HUES64 (cell line): ENCODE measurements around the gene LTBP2.

Experiments used
- H3K27ac ChIP-seq: 2 replicates; pipeline ENCODE4 v1.7.0; 2013; ENCODE audit warnings: low read depth, low read length, inconsistent platforms
- H3K27me3 ChIP-seq: 2 replicates; pipeline ENCODE4 v1.6.1; 2013; ENCODE audit warnings: mild to moderate bottlenecking, low read length; ENCODE audit not compliant: insufficient read depth
- H3K36me3 ChIP-seq: 2 replicates; pipeline ENCODE4 v1.6.1; 2013; ENCODE audit warnings: mild to moderate bottlenecking, low read length; ENCODE audit not compliant: insufficient read depth
- H3K4me1 ChIP-seq: 2 replicates; pipeline ENCODE4 v1.6.1; 2013; ENCODE audit warnings: mild to moderate bottlenecking, low read length, moderate library complexity; ENCODE audit not compliant: insufficient read depth
- H3K4me3 ChIP-seq: 2 replicates; pipeline ENCODE4 v1.5.1; 2013; ENCODE audit warnings: mild to moderate bottlenecking, low read length, moderate library complexity
- H3K9ac ChIP-seq: 2 replicates; pipeline ENCODE4 v1.6.1; 2013; ENCODE audit warnings: mild to moderate bottlenecking, low read depth, low read length
- H3K9me3 ChIP-seq: 2 replicates; pipeline ENCODE4 v1.6.1; 2013; ENCODE audit warnings: low read depth, low read length; ENCODE audit not compliant: insufficient read depth
- WGBS: fragments of 150-250, 120-280 bp; methylation state at CpG from one replicate; pipeline ENCODE4 v1.1.7; 2013; ENCODE audit warnings: missing lambda C conversion rate; 5-methylcytosine and 5-hydroxymethylcytosine counted together

LTBP2 gene

DNA sequence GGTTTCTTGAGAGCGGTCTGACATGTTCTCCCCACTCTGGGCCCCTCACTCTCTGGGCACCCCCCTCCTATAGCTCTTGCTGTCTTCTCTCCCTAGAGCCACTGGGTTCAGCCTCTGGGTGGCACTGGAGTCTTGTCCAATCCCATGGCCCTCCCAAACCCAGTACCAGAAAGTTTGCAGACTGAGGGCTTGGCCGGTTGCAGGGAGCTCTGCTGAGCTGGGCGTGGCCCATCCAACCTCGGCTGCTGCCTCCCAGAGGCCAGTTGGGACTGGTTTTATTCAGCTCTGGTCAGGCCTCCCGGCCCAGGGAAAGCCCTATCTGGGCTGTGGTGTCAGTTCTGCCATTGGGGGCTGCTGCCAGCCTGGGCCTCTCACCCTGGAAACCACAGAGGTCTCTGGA lies 80.6 kb downstream of the LTBP2 start:
- no peak overlapping the region for H3K27ac ChIP-seq
- H3K9ac ChIP-seq, result no peak overlapping the region
- H3K27me3 ChIP-seq, result no peaks in the 10 kb centered on the region
- H3K9me3 ChIP-seq, result no peaks in the 10 kb centered on the region
- H3K36me3 ChIP-seq, result no peaks in the 10 kb centered on the region
- no peak overlapping the region for H3K4me3 ChIP-seq
- WGBS, result 52% methylated on average over 5 of the region's 5 CpGs
- H3K4me1 ChIP-seq, result no peaks in the 10 kb centered on the region

GRCh38 chr14:74531006-74531405 lies 81.0 kb downstream of the LTBP2 start:
- H3K36me3 ChIP-seq, result no peaks in the 10 kb centered on the region
- WGBS, result 74% methylated on average over 2 of the region's 3 CpGs

DNA sequence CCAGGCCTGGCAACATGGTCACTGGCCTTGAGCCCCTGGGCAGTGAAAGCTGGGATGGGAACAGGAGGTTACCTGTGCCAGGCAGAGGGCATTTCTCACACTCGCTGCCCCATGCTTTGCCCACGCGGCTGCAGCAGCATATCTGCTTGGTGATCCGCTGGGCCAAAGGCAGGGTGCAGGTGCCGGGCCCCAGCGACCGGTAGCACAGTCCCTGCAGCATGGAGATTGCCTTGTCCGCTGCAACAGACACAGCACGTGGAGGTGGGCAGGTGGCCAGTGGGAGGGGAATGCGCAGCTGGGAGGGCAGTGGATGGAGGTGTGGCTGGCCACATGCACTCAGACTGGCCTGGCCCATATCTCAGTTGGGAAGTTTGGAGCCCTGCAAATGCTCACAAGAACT lies 83.2 kb downstream of the LTBP2 start:
- H3K9ac ChIP-seq, result no peak overlapping the region
- H3K4me1 ChIP-seq, result no peaks in the 10 kb centered on the region
- 93% methylated on average over 10 of the region's 10 CpGs for WGBS
- H3K36me3 ChIP-seq, result no peaks in the 10 kb centered on the region
- H3K27me3 ChIP-seq, result no peaks in the 10 kb centered on the region
- H3K27ac ChIP-seq, result no peak overlapping the region
- no peaks in the 10 kb centered on the region for H3K9me3 ChIP-seq
- H3K4me3 ChIP-seq, result no peak overlapping the region

More at GRCh38 chr14:74531006-74531405, 81.0 kb downstream of the LTBP2 start:
- Histone ChIP-seq H3K27ac (no peak overlapping the region), H3K9me3 (no peaks in the 10 kb centered on the region), H3K27me3 (no peaks in the 10 kb centered on the region), H3K4me3 (no peak overlapping the region), H3K9ac (no peak overlapping the region), H3K4me1 (no peaks in the 10 kb centered on the region)

GRCh38 chr14:74528406-74528805 lies 83.6 kb downstream of the LTBP2 start:
- Histone ChIP-seq H3K27me3 (no peaks in the 10 kb centered on the region), H3K4me3 (no peak overlapping the region), H3K9ac (no peak overlapping the region), H3K36me3 (no peaks in the 10 kb centered on the region), H3K4me1 (no peaks in the 10 kb centered on the region), H3K9me3 (no peaks in the 10 kb centered on the region), H3K27ac (no peak overlapping the region)
- WGBS, result 93% methylated on average over 14 of the region's 14 CpGs

GRCh38 chr14:74527736-74528280 lies 84.2 kb downstream of the LTBP2 start:
- Histone ChIP-seq H3K27ac (no peak overlapping the region), H3K9me3 (no peaks in the 10 kb centered on the region), H3K36me3 (no peaks in the 10 kb centered on the region), H3K27me3 (no peaks in the 10 kb centered on the region), H3K4me1 (no peaks in the 10 kb centered on the region), H3K9ac (no peak overlapping the region), H3K4me3 (no peak overlapping the region)
- WGBS, result 87% methylated on average over 9 of the region's 10 CpGs

DNA sequence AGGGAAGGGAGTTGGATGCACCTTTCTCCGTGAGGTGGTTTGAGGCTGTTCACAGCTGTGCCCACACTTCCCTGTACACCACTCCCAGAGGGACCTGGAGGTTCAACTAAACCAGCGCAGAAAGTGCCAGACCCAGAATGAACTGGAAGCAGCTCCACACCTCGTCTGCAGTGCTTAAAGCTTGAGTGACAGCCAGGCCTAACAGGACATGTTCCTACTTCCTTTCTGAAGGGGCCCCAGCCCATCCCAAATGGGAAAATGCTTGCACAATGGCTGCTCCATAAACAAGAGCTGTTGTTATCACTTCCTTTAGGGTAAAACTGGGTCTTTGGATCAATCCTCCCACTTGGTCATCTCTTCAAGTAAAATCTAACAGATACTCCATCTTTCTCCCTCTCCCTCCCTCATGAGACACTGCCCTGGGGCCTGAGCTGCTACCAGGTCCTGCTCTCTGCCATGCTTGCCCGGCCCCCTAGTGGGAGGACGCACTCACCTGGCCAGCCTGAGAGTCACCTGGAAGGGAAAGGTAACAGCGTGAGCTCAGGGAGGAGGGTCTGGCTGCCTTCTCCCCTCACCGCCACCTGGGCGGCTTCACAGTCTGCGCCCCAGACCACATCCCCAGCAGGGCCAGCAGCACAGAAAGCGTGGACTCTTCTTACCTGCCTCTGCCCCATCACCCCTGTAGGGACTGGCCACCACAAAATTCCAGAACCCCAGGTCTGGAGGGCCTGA lies 85.0 kb downstream of the LTBP2 start:
- Histone ChIP-seq H3K4me1 (no peaks in the 10 kb centered on the region), H3K4me3 (no peak overlapping the region), H3K36me3 (no peaks in the 10 kb centered on the region), H3K9ac (no peak overlapping the region), H3K27ac (no peak overlapping the region), H3K9me3 (no peaks in the 10 kb centered on the region), H3K27me3 (no peaks in the 10 kb centered on the region)
- WGBS, result 88% methylated on average over 10 of the region's 10 CpGs

GRCh38 chr14:74525361-74525851 lies 86.6 kb downstream of the LTBP2 start:
- Histone ChIP-seq H3K27ac (no peak overlapping the region), H3K27me3 (no peaks in the 10 kb centered on the region), H3K36me3 (no peaks in the 10 kb centered on the region), H3K4me3 (no peak overlapping the region), H3K4me1 (no peaks in the 10 kb centered on the region), H3K9me3 (no peaks in the 10 kb centered on the region), H3K9ac (no peak overlapping the region)
- 76% methylated on average over 4 of the region's 4 CpGs for WGBS

GRCh38 chr14:74524812-74525135 lies 87.3 kb downstream of the LTBP2 start:
- no peak overlapping the region for H3K27ac ChIP-seq
- H3K4me3 ChIP-seq, result no peak overlapping the region
- H3K27me3 ChIP-seq, result no peaks in the 10 kb centered on the region
- H3K36me3 ChIP-seq, result no peaks in the 10 kb centered on the region
- H3K9me3 ChIP-seq, result no peaks in the 10 kb centered on the region
- H3K4me1 ChIP-seq, result no peaks in the 10 kb centered on the region
- H3K9ac ChIP-seq, result no peak overlapping the region

DNA sequence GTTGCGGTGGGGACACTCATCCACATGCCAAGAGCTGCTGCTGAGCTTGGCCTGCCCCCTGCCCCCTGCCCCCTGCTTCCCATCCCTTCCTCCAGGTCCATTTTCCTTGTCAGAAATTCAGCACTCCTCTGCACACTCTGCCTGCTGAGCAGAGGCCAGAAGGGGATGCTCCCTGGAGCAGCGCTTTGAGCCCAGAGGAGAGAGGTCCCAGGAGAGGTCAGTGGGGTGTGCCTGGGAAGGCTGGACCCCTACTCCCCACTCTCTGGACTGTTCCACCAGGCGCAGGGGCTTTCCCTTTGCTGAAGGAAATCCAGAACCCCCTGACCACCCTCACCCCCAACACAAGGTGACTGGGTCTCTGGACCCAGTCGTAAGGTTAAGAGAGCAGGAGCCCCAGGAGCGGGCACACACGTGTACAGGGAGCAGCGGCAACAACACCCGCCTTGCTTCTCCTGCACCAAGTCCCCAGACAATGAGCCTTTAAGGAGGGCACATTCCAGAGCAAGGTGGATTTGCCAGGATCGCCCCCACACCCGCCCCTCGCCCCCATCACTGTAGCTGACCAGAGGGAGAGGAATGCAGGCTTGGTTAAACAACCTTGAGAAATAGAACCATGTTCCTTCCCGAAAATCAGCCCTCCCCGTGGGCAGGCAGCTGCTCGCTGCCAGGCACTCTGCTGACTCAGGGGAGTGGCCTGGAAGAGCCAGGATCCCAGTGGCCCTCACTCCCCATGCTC lies 87.8 kb downstream of the LTBP2 start:
- Histone ChIP-seq H3K27me3 (no peaks in the 10 kb centered on the region), H3K9me3 (no peaks in the 10 kb centered on the region), H3K27ac (no peak overlapping the region), H3K36me3 (no peaks in the 10 kb centered on the region), H3K4me1 (no peaks in the 10 kb centered on the region), H3K9ac (no peak overlapping the region), H3K4me3 (no peak overlapping the region)
- 82% methylated on average over 14 of the region's 14 CpGs for WGBS

GRCh38 chr14:74522740-74523139 lies 89.3 kb downstream of the LTBP2 start:
- Histone ChIP-seq H3K27ac (no peak overlapping the region), H3K36me3 (no peaks in the 10 kb centered on the region), H3K4me1 (no peaks in the 10 kb centered on the region), H3K27me3 (no peaks in the 10 kb centered on the region), H3K9me3 (no peaks in the 10 kb centered on the region), H3K9ac (no peak overlapping the region), H3K4me3 (no peak overlapping the region)
- WGBS, result 93% methylated on average over 7 of the region's 7 CpGs

DNA sequence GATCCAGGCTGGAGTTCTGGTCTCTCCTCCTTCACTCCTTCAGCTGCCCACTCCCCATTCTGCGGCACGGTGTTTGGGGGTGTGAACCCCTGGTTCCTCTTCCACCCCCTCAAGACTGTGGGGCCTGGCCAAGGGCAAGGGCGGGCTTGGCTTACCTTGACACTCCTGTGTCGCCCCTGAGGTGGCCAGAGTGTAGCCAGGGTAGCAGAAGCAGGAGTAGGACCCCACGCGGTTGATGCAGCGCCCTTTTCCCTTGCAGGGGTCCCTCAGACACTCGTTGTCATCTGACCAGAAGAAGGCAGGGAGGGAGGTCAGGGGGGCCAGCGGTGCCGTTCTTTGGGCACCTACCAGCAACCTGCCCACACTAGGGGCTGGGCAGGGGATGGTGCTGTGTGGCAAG lies 90.3 kb downstream of the LTBP2 start:
- no peaks in the 10 kb centered on the region for H3K9me3 ChIP-seq
- H3K27me3 ChIP-seq, result no peaks in the 10 kb centered on the region
- H3K4me1 ChIP-seq, result peaks cover 4% of the 10 kb centered on the region; the same call in 1 of the 2 replicates
- H3K36me3 ChIP-seq, result no peaks in the 10 kb centered on the region
- H3K9ac ChIP-seq, result no peak overlapping the region
- WGBS, result 91% methylated on average over 9 of the region's 10 CpGs
- no peak overlapping the region for H3K4me3 ChIP-seq
- H3K27ac ChIP-seq, result no peak overlapping the region
